ENCODE results near the gene BLOC1S3. TPM values are rescaled to one million over a fixed set of nuclear protein-coding genes. Genes with fewer than 3 reads are reported as not detected.

BLOC1S3 gene
- total and polyA plus RNA-seq, 2 of the 13 experiments (the other 11 are each of a cell fraction or from before 2014, with no cell fraction given): 4.3 to 4.8 TPM

DNA sequence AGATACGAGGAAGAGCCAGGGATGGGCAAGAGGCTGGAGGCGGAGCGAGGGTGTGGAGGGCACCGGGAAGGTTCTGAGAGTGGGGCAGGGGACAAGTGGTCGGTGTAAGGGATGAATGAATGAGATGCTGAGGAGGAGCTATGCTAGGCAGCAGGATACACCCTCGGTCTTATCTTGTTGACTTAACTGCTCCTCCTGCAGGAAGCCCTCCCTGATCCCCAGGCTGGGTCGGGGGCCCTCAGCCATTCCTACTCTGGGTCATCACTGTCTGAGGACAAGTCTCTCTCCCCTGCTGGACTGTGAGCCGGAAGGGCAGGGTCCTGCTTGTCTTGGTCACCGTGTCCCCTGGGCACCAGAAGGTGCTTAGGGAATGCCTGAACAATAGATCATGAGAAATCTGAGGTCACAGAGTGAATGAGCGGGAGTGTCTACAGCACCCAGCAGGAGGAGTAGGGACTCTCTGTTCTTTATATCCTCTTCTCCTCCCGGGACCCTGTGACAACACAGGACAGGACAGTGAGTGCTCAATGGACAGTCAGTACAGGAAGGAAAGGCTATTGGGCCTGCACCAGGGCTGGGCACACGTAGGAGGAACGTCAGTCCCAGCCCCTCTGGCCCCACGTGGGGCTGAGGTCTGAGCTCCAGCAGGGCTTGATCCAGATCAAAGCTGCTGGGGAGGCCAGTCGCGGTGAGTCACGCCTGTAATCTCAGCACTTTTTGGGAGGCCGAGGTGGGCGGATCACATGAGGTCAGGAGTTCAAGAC lies 24.3 kb upstream of the BLOC1S3 start (continued):
- TF ChIP-seq, protein P1, sequence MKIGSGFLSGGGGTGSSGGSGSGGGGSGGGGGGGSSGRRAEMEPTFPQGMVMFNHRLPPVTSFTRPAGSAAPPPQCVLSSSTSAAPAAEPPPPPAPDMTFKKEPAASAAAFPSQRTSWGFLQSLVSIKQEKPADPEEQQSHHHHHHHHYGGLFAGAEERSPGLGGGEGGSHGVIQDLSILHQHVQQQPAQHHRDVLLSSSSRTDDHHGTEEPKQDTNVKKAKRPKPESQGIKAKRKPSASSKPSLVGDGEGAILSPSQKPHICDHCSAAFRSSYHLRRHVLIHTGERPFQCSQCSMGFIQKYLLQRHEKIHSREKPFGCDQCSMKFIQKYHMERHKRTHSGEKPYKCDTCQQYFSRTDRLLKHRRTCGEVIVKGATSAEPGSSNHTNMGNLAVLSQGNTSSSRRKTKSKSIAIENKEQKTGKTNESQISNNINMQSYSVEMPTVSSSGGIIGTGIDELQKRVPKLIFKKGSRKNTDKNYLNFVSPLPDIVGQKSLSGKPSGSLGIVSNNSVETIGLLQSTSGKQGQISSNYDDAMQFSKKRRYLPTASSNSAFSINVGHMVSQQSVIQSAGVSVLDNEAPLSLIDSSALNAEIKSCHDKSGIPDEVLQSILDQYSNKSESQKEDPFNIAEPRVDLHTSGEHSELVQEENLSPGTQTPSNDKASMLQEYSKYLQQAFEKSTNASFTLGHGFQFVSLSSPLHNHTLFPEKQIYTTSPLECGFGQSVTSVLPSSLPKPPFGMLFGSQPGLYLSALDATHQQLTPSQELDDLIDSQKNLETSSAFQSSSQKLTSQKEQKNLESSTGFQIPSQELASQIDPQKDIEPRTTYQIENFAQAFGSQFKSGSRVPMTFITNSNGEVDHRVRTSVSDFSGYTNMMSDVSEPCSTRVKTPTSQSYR (CRISPR knock-in tag; IDR thresholded peaks at IDR 0.05; ENCODE audit: borderline replicate concordance): no peak
- TF ChIP-seq NCOA5 (CRISPR knock-in tag; IDR thresholded peaks at IDR 0.05): no peak
- no peak for TF ChIP-seq RFXAP (CRISPR knock-in tag; IDR thresholded peaks at IDR 0.05; ENCODE audit: borderline replicate concordance)
- no peak; the same call in 1 of the 2 replicates for TF ChIP-seq ZFY (CRISPR knock-in tag; IDR thresholded peaks at IDR 0.05)
- no peak for TF ChIP-seq ZNF367 (CRISPR knock-in tag; IDR thresholded peaks at IDR 0.05; ENCODE audit: borderline replicate concordance)
- TF ChIP-seq, protein P2, sequence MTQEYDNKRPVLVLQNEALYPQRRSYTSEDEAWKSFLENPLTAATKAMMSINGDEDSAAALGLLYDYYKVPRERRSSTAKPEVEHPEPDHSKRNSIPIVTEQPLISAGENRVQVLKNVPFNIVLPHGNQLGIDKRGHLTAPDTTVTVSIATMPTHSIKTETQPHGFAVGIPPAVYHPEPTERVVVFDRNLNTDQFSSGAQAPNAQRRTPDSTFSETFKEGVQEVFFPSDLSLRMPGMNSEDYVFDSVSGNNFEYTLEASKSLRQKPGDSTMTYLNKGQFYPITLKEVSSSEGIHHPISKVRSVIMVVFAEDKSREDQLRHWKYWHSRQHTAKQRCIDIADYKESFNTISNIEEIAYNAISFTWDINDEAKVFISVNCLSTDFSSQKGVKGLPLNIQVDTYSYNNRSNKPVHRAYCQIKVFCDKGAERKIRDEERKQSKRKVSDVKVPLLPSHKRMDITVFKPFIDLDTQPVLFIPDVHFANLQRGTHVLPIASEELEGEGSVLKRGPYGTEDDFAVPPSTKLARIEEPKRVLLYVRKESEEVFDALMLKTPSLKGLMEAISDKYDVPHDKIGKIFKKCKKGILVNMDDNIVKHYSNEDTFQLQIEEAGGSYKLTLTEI (CRISPR knock-in tag; conservative IDR thresholded peaks at IDR 0.05): no peak
- TF ChIP-seq NAIF1 (CRISPR knock-in tag; IDR thresholded peaks at IDR 0.05; ENCODE audit: borderline replicate concordance): no peak
- no peak for TF ChIP-seq ZNF333 (CRISPR knock-in tag; IDR thresholded peaks at IDR 0.05; ENCODE audit: borderline replicate concordance)
- TF ChIP-seq, protein P3, sequence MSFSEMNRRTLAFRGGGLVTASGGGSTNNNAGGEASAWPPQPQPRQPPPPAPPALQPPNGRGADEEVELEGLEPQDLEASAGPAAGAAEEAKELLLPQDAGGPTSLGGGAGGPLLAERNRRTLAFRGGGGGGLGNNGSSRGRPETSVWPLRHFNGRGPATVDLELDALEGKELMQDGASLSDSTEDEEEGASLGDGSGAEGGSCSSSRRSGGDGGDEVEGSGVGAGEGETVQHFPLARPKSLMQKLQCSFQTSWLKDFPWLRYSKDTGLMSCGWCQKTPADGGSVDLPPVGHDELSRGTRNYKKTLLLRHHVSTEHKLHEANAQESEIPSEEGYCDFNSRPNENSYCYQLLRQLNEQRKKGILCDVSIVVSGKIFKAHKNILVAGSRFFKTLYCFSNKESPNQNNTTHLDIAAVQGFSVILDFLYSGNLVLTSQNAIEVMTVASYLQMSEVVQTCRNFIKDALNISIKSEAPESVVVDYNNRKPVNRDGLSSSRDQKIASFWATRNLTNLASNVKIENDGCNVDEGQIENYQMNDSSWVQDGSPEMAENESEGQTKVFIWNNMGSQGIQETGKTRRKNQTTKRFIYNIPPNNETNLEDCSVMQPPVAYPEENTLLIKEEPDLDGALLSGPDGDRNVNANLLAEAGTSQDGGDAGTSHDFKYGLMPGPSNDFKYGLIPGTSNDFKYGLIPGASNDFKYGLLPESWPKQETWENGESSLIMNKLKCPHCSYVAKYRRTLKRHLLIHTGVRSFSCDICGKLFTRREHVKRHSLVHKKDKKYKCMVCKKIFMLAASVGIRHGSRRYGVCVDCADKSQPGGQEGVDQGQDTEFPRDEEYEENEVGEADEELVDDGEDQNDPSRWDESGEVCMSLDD (CRISPR knock-in tag; IDR thresholded peaks at IDR 0.05; ENCODE audit: borderline replicate concordance): no peak
- TF ChIP-seq POLR2G (IDR thresholded peaks at IDR 0.05; ENCODE audit: low read depth, low read length): peak; percentile 72
- no peak for TF ChIP-seq MBD4 (IDR thresholded peaks at IDR 0.05; ENCODE audit: borderline replicate concordance, low read length)
- no peak for TF ChIP-seq SRSF9 (IDR thresholded peaks at IDR 0.05; ENCODE audit: borderline replicate concordance, insufficient read depth, low read depth, low read length, poor library complexity, severe bottlenecking)
- TF ChIP-seq NR2F2 (IDR thresholded peaks at IDR 0.05; ENCODE audit: borderline replicate concordance, low read depth): no peak
- no peak for TF ChIP-seq ZNF329 (CRISPR knock-in tag; IDR thresholded peaks at IDR 0.05; ENCODE audit: low read depth)
- TF ChIP-seq ZFP82 (CRISPR knock-in tag; IDR thresholded peaks at IDR 0.05; ENCODE audit: borderline replicate concordance): no peak
- TF ChIP-seq ZNF792 (CRISPR knock-in tag; IDR thresholded peaks at IDR 0.05): no peak; the same call in 1 of the 2 replicates
- TF ChIP-seq KDM5B (CRISPR knock-in tag; IDR thresholded peaks at IDR 0.05; ENCODE audit: borderline replicate concordance): peak; percentile 25; the same call in 1 of the 2 replicates
- TF ChIP-seq ISL2 (CRISPR knock-in tag; IDR thresholded peaks at IDR 0.05): no peak
- peak; percentile 95 for TF ChIP-seq JUND (CRISPR knock-in tag; IDR thresholded peaks at IDR 0.05)
- no peak for TF ChIP-seq MYNN (CRISPR knock-in tag; IDR thresholded peaks at IDR 0.05; ENCODE audit: low read depth)
- TF ChIP-seq ZNF572 (CRISPR knock-in tag; IDR thresholded peaks at IDR 0.05): no peak
- TF ChIP-seq YEATS2 (CRISPR knock-in tag; IDR thresholded peaks at IDR 0.05; ENCODE audit: borderline replicate concordance): peak; percentile 39; the same call in 1 of the 2 replicates
- 0 out of 2 replicates have a peak, but pooled peaks have one; percentile 60 for TF ChIP-seq ZBTB3 (CRISPR knock-in tag; IDR thresholded peaks at IDR 0.05; ENCODE audit: borderline replicate concordance, low read depth)

Data from HepG2 (cell line).